ENCODE measurements around the gene CCDC85C.

The CCDC85C gene

DNA sequence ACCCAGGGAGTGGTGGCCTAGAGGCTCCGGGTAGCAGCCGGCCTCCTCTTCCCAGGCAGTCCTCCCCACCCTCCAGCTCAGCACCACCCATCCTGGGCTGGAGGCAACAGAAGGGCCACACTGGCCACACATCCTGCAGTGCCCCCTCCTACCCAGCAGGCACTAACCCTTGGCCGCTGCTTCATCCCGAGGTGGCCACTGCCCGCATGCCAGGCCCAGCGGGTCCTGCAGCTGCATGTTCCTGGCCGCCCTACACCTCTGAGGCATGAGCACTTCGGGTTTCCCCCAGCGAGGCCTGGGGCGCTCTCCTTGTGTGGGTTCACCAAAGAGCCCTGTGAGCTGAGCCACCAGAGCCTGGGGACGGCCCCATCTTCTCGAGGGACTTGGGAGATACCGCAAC is 61.4 kb downstream of the CCDC85C start:
- in situ Hi-C loops (cut with MboI; ENCODE audit: low sequenced_read_pairs), result no loop called here

DNA sequence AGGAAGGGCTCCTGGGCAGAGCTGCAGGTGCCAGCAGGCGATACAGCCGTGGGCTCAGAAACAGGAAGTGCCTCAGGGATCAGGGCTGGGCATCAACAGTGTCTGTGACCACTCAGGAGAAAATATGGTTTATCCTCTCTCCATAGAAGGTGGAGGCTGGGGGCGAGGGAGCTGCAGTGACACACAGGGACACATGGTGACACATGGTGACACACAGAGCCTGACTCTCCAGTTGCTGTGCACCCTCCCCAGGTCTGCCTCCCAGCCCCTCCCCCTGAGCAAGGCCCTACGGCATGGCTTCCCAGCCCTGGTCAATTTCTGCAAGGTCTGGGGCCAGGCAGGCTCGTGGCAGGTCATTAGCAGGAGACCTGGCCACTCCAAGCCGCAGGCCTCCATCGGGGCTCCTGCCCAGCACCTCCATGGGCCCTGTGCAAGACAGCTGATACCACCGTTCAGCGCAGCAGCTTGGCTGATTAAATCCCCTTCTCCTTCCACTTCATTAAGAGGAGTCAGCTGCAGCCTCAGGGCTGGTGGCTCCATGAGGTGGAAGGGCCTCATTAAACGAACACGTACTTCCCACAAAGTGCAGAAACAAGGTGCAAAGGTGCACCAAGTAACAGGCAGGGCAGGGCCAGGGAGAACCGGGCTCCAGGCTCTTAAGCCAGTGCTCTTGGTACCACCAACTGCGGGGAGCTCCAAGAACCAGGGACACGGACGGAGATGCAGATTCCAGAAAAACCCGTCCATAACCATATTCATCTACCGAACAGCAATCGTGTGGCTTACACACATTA is 62.1 kb downstream of the CCDC85C start:
- in situ Hi-C loops (cut with MboI; ENCODE audit: low sequenced_read_pairs), result no loop called here

- in situ Hi-C loops (cut with MboI; ENCODE audit: low sequenced_read_pairs), result no loop called here
These were observed 62.8 kb downstream of the CCDC85C start for GRCh38 chr14:99541211-99541610.

- in situ Hi-C loops (cut with MboI; ENCODE audit: low sequenced_read_pairs), result no loop called here
These were observed 63.6 kb downstream of the CCDC85C start for GRCh38 chr14:99540196-99541032.

- in situ Hi-C loops (cut with MboI; ENCODE audit: low sequenced_read_pairs), result no loop called here
These were observed 64.5 kb downstream of the CCDC85C start for GRCh38 chr14:99539491-99539890.

DNA sequence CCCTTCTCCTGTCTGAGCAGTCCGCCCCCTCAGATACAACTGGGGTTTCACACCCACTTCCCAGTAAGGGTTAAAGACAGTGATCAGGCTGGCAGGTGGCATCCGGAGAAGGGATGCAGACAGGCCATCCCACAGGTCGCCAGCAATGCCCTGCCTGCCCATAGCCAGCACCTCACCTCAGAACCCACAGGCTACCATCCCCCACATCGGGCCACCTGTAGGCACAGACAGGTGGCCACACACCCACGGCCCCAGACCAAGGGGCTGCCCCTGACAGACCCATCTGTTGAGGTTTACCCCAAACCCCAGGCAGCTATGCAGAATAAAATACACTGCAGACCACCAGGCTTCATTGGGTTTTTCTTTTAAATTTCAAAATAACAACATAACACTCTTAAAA is 65.3 kb downstream of the CCDC85C start:
- in situ Hi-C loops (cut with MboI; ENCODE audit: low sequenced_read_pairs), result no loop called here

DNA sequence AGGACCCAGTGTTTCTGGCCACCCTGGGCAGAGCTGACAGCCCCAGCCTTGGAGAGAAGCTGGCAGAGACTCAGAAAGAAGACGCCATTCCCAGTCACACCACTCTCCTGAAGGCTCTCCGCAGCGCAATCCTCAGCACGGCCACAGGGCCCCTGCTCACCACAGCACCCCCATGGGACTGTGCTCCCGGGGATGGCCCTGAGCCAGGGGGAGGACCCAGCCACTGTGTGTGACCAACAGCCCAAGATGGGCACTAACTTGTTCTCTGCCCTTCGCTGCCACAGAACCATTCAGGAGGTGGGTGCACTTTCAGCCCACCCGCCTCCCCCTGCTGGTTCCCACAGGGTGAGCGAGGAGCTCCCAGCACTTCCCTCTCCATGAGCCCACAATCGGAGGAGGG is 65.7 kb downstream of the CCDC85C start:
- in situ Hi-C loops (cut with MboI; ENCODE audit: low sequenced_read_pairs), result no loop called here

GRCh38 chr14:99537399-99537798 is 66.6 kb downstream of the CCDC85C start:
- in situ Hi-C loops (cut with MboI; ENCODE audit: low sequenced_read_pairs), result no loop called here

GRCh38 chr14:99535908-99536778 is 67.9 kb downstream of the CCDC85C start:
- in situ Hi-C loops (cut with MboI; ENCODE audit: low sequenced_read_pairs), result no loop called here

DNA sequence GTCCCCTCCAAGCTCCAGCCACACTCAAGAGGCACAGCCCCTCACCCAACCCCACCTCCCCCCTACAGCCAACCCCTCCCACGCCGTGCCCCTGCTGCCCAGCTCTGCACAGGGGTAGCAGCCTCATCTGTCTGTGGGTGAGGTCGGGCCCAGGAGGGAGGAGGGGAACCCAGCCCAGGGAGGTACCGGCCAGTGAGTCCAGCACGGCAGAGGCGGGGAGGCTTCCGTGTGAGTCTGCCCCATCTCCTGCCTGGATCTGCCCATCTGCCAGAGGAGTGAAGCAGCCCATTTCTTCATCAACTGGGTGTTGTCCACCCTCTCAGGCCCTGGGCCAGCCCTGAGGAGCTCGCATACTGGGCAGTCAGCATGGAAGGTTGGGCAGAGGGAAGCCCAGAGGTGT is 68.6 kb downstream of the CCDC85C start:
- in situ Hi-C loops (cut with MboI; ENCODE audit: low sequenced_read_pairs), result no loop called here

DNA sequence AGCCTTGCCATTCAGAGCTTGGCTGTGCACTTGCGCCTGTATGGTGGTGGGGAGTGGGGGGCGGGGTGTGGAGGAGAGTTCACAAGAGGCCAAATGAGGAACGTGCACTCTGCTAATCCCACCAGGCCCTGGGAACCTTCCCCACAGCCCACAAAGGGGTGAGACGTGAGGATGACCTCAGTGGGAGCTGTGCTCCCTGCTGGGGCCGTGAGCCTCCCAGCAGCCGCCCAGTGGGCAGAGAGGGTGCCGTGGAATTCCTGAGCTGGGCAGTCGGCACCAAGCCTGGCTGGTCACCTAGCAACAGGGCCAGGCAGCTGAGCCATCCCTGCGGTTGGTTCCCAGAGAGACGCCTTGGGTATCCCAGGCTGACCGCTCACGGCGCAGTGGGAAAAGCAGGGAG is 69.1 kb downstream of the CCDC85C start:
- in situ Hi-C loops (cut with MboI; ENCODE audit: low sequenced_read_pairs), result no loop called here

DNA sequence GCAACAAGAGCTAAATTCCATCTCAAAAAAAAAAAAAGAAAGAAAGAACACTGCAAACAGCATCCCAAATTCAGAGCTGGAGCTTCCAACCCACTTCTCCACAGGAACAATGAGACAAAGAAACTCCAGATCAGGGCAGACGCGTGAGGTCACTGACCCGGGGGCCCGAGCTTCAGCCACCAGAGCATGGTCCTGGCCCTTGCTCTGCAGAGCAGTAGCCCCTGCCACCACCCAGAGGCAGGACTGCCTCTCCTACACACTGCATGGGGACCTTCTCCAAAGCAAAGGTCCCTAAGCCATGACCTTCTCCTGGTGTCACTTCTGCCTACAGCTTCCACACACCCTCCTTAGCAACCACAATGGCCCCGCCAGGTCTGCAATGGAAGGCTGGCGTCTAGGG is 69.7 kb downstream of the CCDC85C start:
- in situ Hi-C loops (cut with MboI; ENCODE audit: low sequenced_read_pairs), result no loop called here

DNA sequence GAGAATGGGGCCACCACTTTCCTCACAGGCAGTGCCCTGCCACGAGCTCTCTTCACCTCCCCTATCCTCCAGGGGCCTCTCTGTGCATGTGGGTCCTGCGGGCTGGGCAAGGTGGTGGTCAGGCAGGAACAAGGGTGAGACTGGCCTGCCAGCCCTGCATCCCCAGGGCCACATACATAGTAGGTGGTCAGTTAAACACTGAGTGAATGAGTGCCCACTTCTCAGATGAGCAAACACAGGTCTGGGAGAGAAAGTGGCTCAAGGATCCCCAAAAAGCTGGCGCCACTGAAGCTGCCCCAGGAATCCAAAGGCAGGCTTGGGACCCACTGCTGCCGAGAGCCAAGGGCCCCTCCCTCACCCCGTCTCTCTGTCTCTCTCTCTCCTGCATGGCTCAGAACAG is 71.7 kb downstream of the CCDC85C start:
- in situ Hi-C loops (cut with MboI; ENCODE audit: low sequenced_read_pairs), result no loop called here

GRCh38 chr14:99531251-99532096 is 72.5 kb downstream of the CCDC85C start:
- in situ Hi-C loops (cut with MboI; ENCODE audit: low sequenced_read_pairs), result no loop called here

DNA sequence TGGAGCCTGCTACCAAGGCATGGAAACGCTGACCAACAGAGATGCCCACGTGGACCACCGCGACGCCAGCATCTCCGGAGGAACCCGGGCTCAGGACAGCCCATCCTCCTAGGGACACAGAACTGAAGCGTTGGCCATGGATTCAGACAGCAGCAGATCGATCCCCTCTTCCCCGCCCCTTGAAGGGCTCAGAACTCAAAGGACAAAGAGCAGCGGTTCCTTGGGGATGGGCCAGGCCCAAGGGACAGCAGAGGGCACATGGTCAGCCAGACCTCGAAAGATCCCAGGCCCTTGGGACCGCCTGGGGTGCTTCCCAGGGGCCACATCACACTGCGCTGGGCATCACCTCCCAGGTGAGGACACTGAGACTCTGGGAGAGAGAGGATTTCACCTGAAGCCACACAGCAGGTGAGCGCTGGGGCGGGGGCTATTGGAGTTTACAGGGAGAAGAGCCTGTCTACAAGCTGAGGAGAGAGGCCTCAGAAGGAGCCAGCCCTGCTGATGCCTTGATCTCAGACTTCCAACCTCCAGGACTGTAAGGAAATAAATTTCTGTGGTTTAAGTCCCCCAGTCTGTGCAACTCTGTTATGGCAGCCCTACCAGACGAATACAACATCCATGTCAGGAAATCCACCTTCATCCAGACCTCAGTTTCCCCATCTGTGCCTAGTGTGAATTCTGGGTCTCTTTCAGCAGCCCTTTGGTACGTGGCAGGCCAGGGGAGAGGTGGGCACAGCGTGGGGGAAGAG is 73.4 kb downstream of the CCDC85C start:
- in situ Hi-C loops (cut with MboI; ENCODE audit: low sequenced_read_pairs), result no loop called here

DNA sequence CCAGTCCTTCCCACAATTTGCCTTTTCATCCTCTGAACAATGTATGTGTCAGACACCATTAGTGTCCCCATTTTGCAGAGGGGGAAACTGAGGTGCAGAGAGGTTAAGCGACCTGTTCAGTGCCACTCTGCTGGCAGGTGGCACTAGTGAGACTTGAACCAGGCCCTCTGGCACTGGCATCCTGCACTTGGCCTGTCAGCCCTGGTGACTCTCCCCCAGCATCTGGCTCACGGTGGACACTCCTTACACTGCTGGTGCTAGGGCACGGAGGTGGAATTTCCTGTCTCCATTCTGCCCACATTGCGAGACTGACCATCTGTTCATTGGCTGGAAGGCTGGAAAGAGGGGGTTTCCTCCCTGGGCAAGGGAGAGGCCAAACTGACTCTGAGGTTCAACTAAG is 74.1 kb downstream of the CCDC85C start:
- in situ Hi-C loops (cut with MboI; ENCODE audit: low sequenced_read_pairs), result no loop called here

GRCh38 chr14:99527427-99528076 is 76.5 kb downstream of the CCDC85C start:
- in situ Hi-C loops (cut with MboI; ENCODE audit: low sequenced_read_pairs), result no loop called here

DNA sequence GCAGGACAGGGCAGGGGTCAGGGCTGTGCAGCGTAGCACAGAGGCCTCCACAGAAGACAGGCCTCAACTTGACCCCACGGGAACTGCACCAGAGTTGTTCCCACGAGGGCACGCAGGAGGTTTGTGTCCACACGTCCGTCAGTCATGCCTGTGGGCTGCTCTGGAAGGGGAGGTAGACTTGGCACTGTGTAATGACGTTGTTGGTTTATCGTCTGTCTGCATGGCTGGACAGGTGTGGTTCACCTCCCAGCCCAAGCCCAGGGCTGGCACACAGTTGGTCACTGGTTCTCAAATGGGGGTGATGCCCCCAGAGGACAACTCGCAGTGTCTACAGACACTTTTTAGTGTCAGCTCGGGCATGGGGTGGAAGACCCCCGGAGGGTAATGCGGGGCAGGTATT is 77.0 kb downstream of the CCDC85C start:
- in situ Hi-C loops (cut with MboI; ENCODE audit: low sequenced_read_pairs), result no loop called here

DNA sequence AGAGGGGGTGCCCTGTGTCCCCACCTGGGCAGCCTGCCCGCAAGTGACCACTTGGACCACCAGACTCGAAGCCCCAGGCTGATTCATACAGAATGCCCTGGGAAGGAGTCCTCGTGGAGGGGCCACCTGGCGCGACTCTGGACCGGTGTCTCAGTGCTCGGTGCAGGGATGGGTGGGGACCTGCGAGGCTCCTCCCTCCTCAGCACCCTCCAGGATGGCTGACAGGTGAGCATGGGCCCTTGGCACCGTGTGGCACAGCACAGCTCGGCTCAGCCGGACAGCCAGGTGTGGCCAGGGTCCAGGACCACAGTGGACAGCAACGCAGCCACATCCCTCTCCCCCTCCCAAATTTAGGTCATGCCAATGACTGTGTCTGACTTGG is 78.3 kb downstream of the CCDC85C start:
- in situ Hi-C loops (cut with MboI; ENCODE audit: low sequenced_read_pairs), result no loop called here
